ENCODE measurements around the gene MARK2. TPM values are rescaled to one million over a fixed set of nuclear protein-coding genes. Genes with fewer than 3 reads are reported as not detected.
A peak's percentile ranks its signal among the peaks of the same experiment; 100 is the strongest.

MARK2 gene
- total RNA-seq, 2 experiments from 2014 or later: 48.7 to 54.2 TPM

- peaks cover 34% of the 10 kb centered on the region for H3K36me3 Mint-ChIP-seq (ENCODE audit: low read depth)
- no peaks in the 10 kb centered on the region for H3K27me3 Mint-ChIP-seq
- H3K4me1 Mint-ChIP-seq: peaks cover 77% of the 10 kb centered on the region
- peak overlapping the region; percentile 80 for H3K27ac Mint-ChIP-seq
- CTCF ChIA-PET: interaction anchor here (1.6 to 2.6 kb wide), 2 partner anchors 28 to 29 kb away, joined by 4 to 9 read pairs; no protein-coding TSS in a partner anchor
- peak overlapping the region; percentile 49 for H3K4me3 Mint-ChIP-seq
- POLR2A ChIA-PET: interaction anchor here (1.0 to 3.3 kb wide), 7 partner anchors 10 to 342 kb away, joined by 3 to 12 read pairs (median 5); partner anchors contain the start of gene MARK2
- H3K9me3 Mint-ChIP-seq: no peaks in the 10 kb centered on the region
- peak; percentile 78 for DNase-seq
Measured at GRCh38 chr11:63866211-63866610, 27.3 kb downstream of the MARK2 start.

DNA sequence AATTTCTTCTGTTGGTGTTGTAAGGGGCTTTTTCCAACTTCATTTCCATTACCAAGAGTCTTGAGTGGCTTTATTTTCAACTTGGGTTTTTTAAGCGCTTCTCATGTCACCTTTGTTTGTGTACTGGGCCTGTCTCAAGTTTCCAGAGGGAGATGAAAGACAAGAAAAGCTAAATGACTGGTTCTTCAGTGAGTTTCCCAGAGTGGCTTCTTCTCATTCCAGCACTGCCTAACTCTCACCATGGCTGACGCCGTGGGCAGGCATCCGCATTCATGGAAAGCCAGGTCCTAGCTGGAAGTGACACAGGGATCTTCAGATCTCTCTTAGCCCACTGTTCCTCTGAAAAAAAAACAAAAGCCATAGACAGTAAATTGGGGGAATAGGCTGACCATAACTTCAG is 28.6 kb downstream of the MARK2 start:
- DNase-seq: no peak
- Mint-ChIP-seq H3K4me3 (no peak overlapping the region), H3K27me3 (no peaks in the 10 kb centered on the region), H3K4me1 (peaks cover 81% of the 10 kb centered on the region), H3K36me3 (ENCODE audit: low read depth) (peaks cover 28% of the 10 kb centered on the region), H3K9me3 (no peaks in the 10 kb centered on the region), H3K27ac (no peak overlapping the region)
- POLR2A ChIA-PET: interaction anchor here (1.5 to 3.3 kb wide), 3 partner anchors 11 to 29 kb away, joined by 4 to 12 read pairs (median 7); partner anchors contain the start of gene MARK2
- CTCF ChIA-PET: interaction anchor here (1.3 to 2.6 kb wide), 2 partner anchors 29 to 30 kb away, joined by 4 to 9 read pairs; no protein-coding TSS in a partner anchor

GRCh38 chr11:63868399-63869064 is 29.6 kb downstream of the MARK2 start:
- H3K36me3 Mint-ChIP-seq (ENCODE audit: low read depth): peaks cover 21% of the 10 kb centered on the region
- no peak for DNase-seq
- no peak overlapping the region for H3K4me3 Mint-ChIP-seq
- no peaks in the 10 kb centered on the region for H3K27me3 Mint-ChIP-seq
- H3K4me1 Mint-ChIP-seq: peaks cover 79% of the 10 kb centered on the region
- peak overlapping the region; percentile 29 for H3K27ac Mint-ChIP-seq
- H3K9me3 Mint-ChIP-seq: no peaks in the 10 kb centered on the region
- ChIA-PET POLR2A (interaction anchor here (0.6 to 3.1 kb wide), 7 partner anchors 13 to 30 kb away, joined by 3 to 13 read pairs (median 4); partner anchors contain the start of gene MARK2), CTCF (interaction anchor here (2.2 to 2.6 kb wide), 2 partner anchors 19 to 32 kb away, joined by 9 to 11 read pairs; no protein-coding TSS in a partner anchor)

DNA sequence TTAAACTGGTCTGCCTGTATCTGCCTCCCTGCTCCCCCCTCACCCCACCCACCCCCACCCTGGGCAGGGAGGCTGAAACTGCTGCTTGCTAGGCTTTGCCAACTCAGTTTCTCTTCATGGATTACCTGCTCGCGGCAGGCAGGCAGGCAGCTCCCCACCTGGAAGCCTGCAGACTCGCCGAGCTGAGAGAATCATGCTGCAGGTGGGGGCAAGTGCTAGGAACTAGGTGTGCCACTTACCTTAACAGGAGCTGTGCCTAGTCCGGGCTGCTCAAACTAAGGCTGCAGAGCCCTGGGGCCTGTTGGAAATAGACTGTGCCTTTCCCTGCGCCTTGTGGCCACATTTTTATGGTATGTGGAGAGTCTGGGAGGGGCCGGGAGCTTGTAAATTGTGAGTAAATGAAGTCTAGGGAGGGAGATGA is 30.3 kb downstream of the MARK2 start:
- ChIA-PET CTCF (interaction anchor here (0.6 to 2.6 kb wide), 3 partner anchors 18 to 131 kb away, joined by 3 to 11 read pairs (median 9); no protein-coding TSS in a partner anchor), POLR2A (interaction anchor here (0.6 to 3.1 kb wide), 7 partner anchors 13 to 31 kb away, joined by 3 to 13 read pairs (median 4); partner anchors contain the start of gene MARK2)
- H3K27ac Mint-ChIP-seq: peak overlapping the region; percentile 72
- peak overlapping the region; percentile 22 for H3K4me3 Mint-ChIP-seq
- H3K27me3 Mint-ChIP-seq: no peaks in the 10 kb centered on the region
- H3K9me3 Mint-ChIP-seq: no peaks in the 10 kb centered on the region
- no peak for DNase-seq
- H3K36me3 Mint-ChIP-seq (ENCODE audit: low read depth): peaks cover 24% of the 10 kb centered on the region
- peaks cover 82% of the 10 kb centered on the region for H3K4me1 Mint-ChIP-seq

DNA sequence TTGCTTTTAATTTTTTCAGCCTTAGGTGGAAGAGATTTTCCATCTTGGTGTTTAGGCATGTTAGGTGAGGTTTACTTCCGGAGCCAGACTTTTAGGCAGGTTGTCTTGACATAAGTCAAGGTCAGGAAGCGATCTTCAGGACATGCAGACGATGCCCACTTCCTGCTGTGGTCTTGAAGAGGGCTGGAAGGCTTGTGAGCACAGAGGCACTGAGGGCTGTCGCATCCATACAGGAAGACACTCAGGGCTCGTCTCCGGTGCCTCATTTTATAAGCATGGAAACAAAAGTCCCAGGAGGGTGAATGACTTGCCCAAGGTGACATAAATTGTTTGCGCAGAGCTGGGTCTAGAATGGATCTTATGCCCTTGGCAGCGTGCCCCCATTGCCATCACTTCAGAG is 30.8 kb downstream of the MARK2 start:
- ChIA-PET POLR2A (interaction anchor here (1.3 to 3.1 kb wide), 6 partner anchors 16 to 31 kb away, joined by 3 to 13 read pairs (median 4); partner anchors contain the start of gene MARK2), CTCF (interaction anchor here (0.6 to 2.6 kb wide), 3 partner anchors 18 to 131 kb away, joined by 3 to 11 read pairs (median 9); no protein-coding TSS in a partner anchor)
- Mint-ChIP-seq H3K9me3 (no peaks in the 10 kb centered on the region), H3K4me3 (peak overlapping the region; percentile 22), H3K27ac (peak overlapping the region; percentile 72), H3K36me3 (ENCODE audit: low read depth) (peaks cover 29% of the 10 kb centered on the region), H3K27me3 (no peaks in the 10 kb centered on the region), H3K4me1 (peaks cover 86% of the 10 kb centered on the region)
- DNase-seq: peak; percentile 69

- no peaks in the 10 kb centered on the region for H3K9me3 Mint-ChIP-seq
- DNase-seq: no peak
- H3K27me3 Mint-ChIP-seq: no peaks in the 10 kb centered on the region
- peaks cover 24% of the 10 kb centered on the region for H3K36me3 Mint-ChIP-seq (ENCODE audit: low read depth)
- H3K4me3 Mint-ChIP-seq: no peak overlapping the region
- CTCF ChIA-PET: interaction anchor here (0.9 to 2.6 kb wide), 3 partner anchors 17 to 34 kb away, joined by 3 to 11 read pairs (median 9); no protein-coding TSS in a partner anchor
- POLR2A ChIA-PET: interaction anchor here (1.1 to 3.1 kb wide), 6 partner anchors 9 to 32 kb away, joined by 3 to 13 read pairs (median 4); partner anchors contain the start of gene MARK2
- H3K27ac Mint-ChIP-seq: peak overlapping the region; percentile 9
- peaks cover 79% of the 10 kb centered on the region for H3K4me1 Mint-ChIP-seq
Measured at GRCh38 chr11:63870351-63871140, 31.6 kb downstream of the MARK2 start.

GRCh38 chr11:63871962-63872799 is 33.3 kb downstream of the MARK2 start:
- POLR2A ChIA-PET: interaction anchor here (0.8 to 2.7 kb wide), 4 partner anchors 15 to 34 kb away, joined by 4 to 7 read pairs (median 6); partner anchors contain the start of gene MARK2
- Mint-ChIP-seq H3K36me3 (ENCODE audit: low read depth) (peaks cover 23% of the 10 kb centered on the region), H3K9me3 (no peaks in the 10 kb centered on the region)

GRCh38 chr11:63872800-63873197 is 33.9 kb downstream of the MARK2 start:
- H3K36me3 Mint-ChIP-seq (ENCODE audit: low read depth): peaks cover 23% of the 10 kb centered on the region
- ChIA-PET CTCF (interaction anchor here (1.5 to 2.3 kb wide), 3 partner anchors 19 to 73 kb away, joined by 3 to 16 read pairs (median 4); partner anchors contain the start of gene MARK2), POLR2A (interaction anchor here (0.8 to 2.7 kb wide), 4 partner anchors 15 to 34 kb away, joined by 4 to 7 read pairs (median 6); partner anchors contain the start of gene MARK2)
- no peaks in the 10 kb centered on the region for H3K9me3 Mint-ChIP-seq
- no peak overlapping the region for H3K27ac Mint-ChIP-seq
- DNase-seq: no peak
- H3K4me1 Mint-ChIP-seq: peaks cover 57% of the 10 kb centered on the region
- H3K27me3 Mint-ChIP-seq: no peaks in the 10 kb centered on the region
- no peak overlapping the region for H3K4me3 Mint-ChIP-seq

More at GRCh38 chr11:63871962-63872799, 33.3 kb downstream of the MARK2 start:
- CTCF ChIA-PET: interaction anchor here (0.6 to 2.3 kb wide), 4 partner anchors 20 to 73 kb away, joined by 3 to 16 read pairs (median 4); partner anchors contain the start of gene MARK2
- Mint-ChIP-seq H3K4me3 (no peak overlapping the region), H3K27me3 (no peaks in the 10 kb centered on the region), H3K4me1 (peaks cover 63% of the 10 kb centered on the region), H3K27ac (no peak overlapping the region)
- DNase-seq: peak; percentile 59

DNA sequence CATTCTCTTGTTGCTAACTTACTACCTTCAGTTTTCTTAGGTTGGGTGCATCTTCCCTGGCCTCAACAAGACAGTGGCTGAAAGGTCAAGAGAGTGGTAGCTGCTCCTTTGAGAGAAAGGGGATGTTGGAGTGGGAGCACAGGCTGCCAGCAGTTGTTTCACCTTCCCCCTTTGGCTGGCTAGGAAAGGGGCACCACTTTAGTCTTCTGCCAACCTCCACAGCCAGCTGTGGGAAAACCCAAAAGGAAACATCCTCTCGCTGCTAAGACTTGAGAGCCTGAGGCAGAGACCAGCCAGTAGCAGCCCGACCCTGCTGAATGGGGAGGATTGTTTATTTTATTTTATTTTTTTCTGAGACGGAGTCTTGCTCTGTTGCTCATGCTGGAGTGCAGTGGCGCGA is 34.4 kb downstream of the MARK2 start:
- Mint-ChIP-seq H3K4me3 (no peak overlapping the region), H3K27ac (no peak overlapping the region), H3K27me3 (no peaks in the 10 kb centered on the region), H3K36me3 (ENCODE audit: low read depth) (peaks cover 21% of the 10 kb centered on the region), H3K4me1 (peaks cover 57% of the 10 kb centered on the region), H3K9me3 (no peaks in the 10 kb centered on the region)
- DNase-seq: no peak
- POLR2A ChIA-PET: interaction anchor here (1.4 to 2.7 kb wide), 2 partner anchors 17 to 19 kb away, joined by 5 to 7 read pairs; no protein-coding TSS in a partner anchor
- CTCF ChIA-PET: interaction anchor here (2.3 kb wide), 1 partner anchor 35 kb away, joined by 16 read pairs; the partner anchor contains the start of gene MARK2

- Mint-ChIP-seq H3K27ac (no peak overlapping the region), H3K27me3 (no peaks in the 10 kb centered on the region), H3K4me1 (peaks cover 46% of the 10 kb centered on the region), H3K36me3 (ENCODE audit: low read depth) (peaks cover 15% of the 10 kb centered on the region), H3K9me3 (no peaks in the 10 kb centered on the region), H3K4me3 (no peak overlapping the region)
- DNase-seq: no peak
- ChIA-PET CTCF (interaction anchor here (1.2 to 1.3 kb wide), 2 partner anchors 12 to 32 kb away, joined by 3 to 4 read pairs; no protein-coding TSS in a partner anchor), POLR2A (interaction anchor here (1.4 kb wide), 1 partner anchor 36 kb away, joined by 3 read pairs; the partner anchor contains the start of gene MARK2)
Measured at GRCh38 chr11:63874511-63874910, 35.6 kb downstream of the MARK2 start.

DNA sequence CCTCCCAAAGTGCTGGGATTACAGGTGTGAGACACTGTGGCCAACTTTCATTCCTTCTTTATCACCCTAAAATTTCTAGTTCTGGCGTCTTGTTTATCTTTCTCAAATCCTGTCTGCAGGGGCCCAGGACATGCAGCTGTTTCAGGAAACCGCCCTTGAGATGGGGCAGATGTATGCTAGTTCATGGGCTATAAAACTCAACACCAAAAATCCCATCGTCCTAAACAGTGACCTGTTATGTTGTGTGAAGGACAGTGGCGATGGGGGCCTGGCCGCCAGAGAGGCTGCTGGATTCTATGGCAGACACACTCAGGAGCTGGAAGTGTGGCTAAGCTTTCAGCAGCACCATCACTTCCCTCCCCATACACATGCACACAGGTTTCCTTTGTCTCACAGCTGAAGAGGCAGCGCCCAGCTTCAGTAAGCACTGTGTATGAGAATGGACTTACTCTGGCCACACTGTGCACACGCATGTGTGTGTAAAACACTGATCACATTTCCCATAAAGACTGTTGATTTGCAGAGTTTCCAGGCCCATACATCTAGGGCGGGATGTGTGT is 36.7 kb downstream of the MARK2 start:
- CTCF ChIA-PET: interaction anchor here (1.3 kb wide), 1 partner anchor 11 kb away, joined by 4 read pairs; no protein-coding TSS in a partner anchor
- Mint-ChIP-seq H3K9me3 (no peaks in the 10 kb centered on the region), H3K27me3 (no peaks in the 10 kb centered on the region), H3K36me3 (ENCODE audit: low read depth) (peaks cover 11% of the 10 kb centered on the region), H3K27ac (no peak overlapping the region), H3K4me3 (no peak overlapping the region), H3K4me1 (peaks cover 44% of the 10 kb centered on the region)
- POLR2A ChIA-PET: interaction anchor here (1.0 to 1.4 kb wide), 4 partner anchors 9 to 37 kb away, joined by 3 read pairs; partner anchors contain the start of gene MARK2
- DNase-seq: no peak
